Measurements from ENCODE around the gene OR52N2.

The OR52N2 gene

DNA sequence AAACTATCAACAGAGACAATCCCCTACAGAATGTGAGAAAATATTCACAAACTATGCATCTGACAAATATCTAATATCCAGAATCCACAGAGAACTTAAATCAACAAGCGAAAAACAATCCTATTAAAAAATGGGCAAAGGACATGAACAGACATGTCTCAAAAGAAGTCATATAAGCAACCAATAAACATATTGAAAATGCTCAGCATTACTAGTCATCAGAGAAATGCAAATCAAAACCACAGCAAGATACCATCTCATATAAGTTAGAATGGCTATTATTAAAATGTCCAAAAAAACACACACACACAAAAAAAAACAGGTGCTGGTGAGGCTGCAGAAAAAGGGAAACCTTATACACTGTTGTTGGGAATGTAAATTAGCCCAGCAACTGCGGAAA is 57.1 kb downstream of the OR52N2 start:
- no peak for ATAC-seq
- TF ChIP-seq, protein P1, sequence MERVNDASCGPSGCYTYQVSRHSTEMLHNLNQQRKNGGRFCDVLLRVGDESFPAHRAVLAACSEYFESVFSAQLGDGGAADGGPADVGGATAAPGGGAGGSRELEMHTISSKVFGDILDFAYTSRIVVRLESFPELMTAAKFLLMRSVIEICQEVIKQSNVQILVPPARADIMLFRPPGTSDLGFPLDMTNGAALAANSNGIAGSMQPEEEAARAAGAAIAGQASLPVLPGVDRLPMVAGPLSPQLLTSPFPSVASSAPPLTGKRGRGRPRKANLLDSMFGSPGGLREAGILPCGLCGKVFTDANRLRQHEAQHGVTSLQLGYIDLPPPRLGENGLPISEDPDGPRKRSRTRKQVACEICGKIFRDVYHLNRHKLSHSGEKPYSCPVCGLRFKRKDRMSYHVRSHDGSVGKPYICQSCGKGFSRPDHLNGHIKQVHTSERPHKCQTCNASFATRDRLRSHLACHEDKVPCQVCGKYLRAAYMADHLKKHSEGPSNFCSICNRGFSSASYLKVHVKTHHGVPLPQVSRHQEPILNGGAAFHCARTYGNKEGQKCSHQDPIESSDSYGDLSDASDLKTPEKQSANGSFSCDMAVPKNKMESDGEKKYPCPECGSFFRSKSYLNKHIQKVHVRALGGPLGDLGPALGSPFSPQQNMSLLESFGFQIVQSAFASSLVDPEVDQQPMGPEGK (CRISPR knock-in tag; IDR thresholded peaks at IDR 0.05; ENCODE audit: borderline replicate concordance): no peak
- no peak for TF ChIP-seq PPARA (CRISPR knock-in tag; IDR thresholded peaks at IDR 0.05; ENCODE audit: borderline replicate concordance)
- no peak for TF ChIP-seq GLIS3 (CRISPR knock-in tag; IDR thresholded peaks at IDR 0.05)
- no peak for TF ChIP-seq ZNF565 (CRISPR knock-in tag; conservative IDR thresholded peaks at IDR 0.05; ENCODE audit: low read depth)
- no peak for TF ChIP-seq ESRRG (CRISPR knock-in tag; IDR thresholded peaks at IDR 0.05)
- TF ChIP-seq, protein P2, sequence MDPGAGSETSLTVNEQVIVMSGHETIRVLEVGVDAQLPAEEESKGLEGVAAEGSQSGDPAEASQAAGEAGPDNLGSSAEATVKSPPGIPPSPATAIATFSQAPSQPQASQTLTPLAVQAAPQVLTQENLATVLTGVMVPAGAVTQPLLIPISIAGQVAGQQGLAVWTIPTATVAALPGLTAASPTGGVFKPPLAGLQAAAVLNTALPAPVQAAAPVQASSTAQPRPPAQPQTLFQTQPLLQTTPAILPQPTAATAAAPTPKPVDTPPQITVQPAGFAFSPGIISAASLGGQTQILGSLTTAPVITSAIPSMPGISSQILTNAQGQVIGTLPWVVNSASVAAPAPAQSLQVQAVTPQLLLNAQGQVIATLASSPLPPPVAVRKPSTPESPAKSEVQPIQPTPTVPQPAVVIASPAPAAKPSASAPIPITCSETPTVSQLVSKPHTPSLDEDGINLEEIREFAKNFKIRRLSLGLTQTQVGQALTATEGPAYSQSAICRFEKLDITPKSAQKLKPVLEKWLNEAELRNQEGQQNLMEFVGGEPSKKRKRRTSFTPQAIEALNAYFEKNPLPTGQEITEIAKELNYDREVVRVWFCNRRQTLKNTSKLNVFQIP (CRISPR knock-in tag; IDR thresholded peaks at IDR 0.05; ENCODE audit: borderline replicate concordance, low read depth): no peak
- TF ChIP-seq ZNF70 (CRISPR knock-in tag; IDR thresholded peaks at IDR 0.05): no peak
- TF ChIP-seq SNAI2 (CRISPR knock-in tag; IDR thresholded peaks at IDR 0.05): no peak
- no peak for TF ChIP-seq ISL1 (CRISPR knock-in tag; IDR thresholded peaks at IDR 0.05)
- no peak for TF ChIP-seq ZC3H10 (CRISPR knock-in tag; IDR thresholded peaks at IDR 0.05)
- TF ChIP-seq BACH2 (CRISPR knock-in tag; IDR thresholded peaks at IDR 0.05; ENCODE audit: borderline replicate concordance): no peak
- TF ChIP-seq RARB (CRISPR knock-in tag; IDR thresholded peaks at IDR 0.05): no peak
- TF ChIP-seq TCF4 (CRISPR knock-in tag; IDR thresholded peaks at IDR 0.05; ENCODE audit: borderline replicate concordance): no peak
- TF ChIP-seq, protein P3, sequence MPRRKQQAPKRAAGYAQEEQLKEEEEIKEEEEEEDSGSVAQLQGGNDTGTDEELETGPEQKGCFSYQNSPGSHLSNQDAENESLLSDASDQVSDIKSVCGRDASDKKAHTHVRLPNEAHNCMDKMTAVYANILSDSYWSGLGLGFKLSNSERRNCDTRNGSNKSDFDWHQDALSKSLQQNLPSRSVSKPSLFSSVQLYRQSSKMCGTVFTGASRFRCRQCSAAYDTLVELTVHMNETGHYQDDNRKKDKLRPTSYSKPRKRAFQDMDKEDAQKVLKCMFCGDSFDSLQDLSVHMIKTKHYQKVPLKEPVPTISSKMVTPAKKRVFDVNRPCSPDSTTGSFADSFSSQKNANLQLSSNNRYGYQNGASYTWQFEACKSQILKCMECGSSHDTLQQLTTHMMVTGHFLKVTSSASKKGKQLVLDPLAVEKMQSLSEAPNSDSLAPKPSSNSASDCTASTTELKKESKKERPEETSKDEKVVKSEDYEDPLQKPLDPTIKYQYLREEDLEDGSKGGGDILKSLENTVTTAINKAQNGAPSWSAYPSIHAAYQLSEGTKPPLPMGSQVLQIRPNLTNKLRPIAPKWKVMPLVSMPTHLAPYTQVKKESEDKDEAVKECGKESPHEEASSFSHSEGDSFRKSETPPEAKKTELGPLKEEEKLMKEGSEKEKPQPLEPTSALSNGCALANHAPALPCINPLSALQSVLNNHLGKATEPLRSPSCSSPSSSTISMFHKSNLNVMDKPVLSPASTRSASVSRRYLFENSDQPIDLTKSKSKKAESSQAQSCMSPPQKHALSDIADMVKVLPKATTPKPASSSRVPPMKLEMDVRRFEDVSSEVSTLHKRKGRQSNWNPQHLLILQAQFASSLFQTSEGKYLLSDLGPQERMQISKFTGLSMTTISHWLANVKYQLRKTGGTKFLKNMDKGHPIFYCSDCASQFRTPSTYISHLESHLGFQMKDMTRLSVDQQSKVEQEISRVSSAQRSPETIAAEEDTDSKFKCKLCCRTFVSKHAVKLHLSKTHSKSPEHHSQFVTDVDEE (CRISPR knock-in tag; IDR thresholded peaks at IDR 0.05): no peak
- no peak for TF ChIP-seq ZNF8 (CRISPR knock-in tag; IDR thresholded peaks at IDR 0.05)
- TF ChIP-seq ARNTL (CRISPR knock-in tag; IDR thresholded peaks at IDR 0.05; ENCODE audit: borderline replicate concordance, low read depth): no peak
- TF ChIP-seq OSR1 (CRISPR knock-in tag; IDR thresholded peaks at IDR 0.05): no peak
- TF ChIP-seq, protein P4, sequence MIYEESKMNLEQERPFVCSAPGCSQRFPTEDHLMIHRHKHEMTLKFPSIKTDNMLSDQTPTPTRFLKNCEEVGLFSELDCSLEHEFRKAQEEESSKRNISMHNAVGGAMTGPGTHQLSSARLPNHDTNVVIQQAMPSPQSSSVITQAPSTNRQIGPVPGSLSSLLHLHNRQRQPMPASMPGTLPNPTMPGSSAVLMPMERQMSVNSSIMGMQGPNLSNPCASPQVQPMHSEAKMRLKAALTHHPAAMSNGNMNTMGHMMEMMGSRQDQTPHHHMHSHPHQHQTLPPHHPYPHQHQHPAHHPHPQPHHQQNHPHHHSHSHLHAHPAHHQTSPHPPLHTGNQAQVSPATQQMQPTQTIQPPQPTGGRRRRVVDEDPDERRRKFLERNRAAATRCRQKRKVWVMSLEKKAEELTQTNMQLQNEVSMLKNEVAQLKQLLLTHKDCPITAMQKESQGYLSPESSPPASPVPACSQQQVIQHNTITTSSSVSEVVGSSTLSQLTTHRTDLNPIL (CRISPR knock-in tag; IDR thresholded peaks at IDR 0.05; ENCODE audit: low read depth): no peak

Data from SK-N-SH treated with all-trans-retinoic acid at 6 μM for 48 hours (cell line).